K562 (cell line): ENCODE data around the gene TMEM69. TPM values are rescaled to one million over a fixed set of nuclear protein-coding genes. Genes with fewer than 3 reads are reported as not detected.

Source experiments
- ATF6 ChIP-seq: sonication (generic); formaldehyde crosslinking; IDR thresholded peaks from 2 replicates; pipeline ENCODE4 v1.4.0; 2020; ENCODE audit warnings: mild to moderate bottlenecking, missing genetic modification reagents
- BACH1 ChIP-seq: fragments of 200-800 bp; sonication (Bioruptor generic); IDR thresholded peaks from 2 replicates; pipeline ENCODE4 v1.6.1; 2016; ENCODE audit warnings: missing genetic modification characterization, missing compliant biosample characterization
- BRD4 ChIP-seq: fragments of 200-600 bp; sonication (generic); IDR thresholded peaks from 2 replicates; pipeline ENCODE4 v1.6.1; 2017; ENCODE audit warnings: inconsistent platforms
- ETV6 ChIP-seq, 3 experiments: fragments of 150-350 bp in 1 of 3; sonication (generic) in 1 of 3; formaldehyde crosslinking in 1 of 3; IDR thresholded peaks; 2 replicates each; pipeline versions ENCODE4 v1.6.1 to v1.8.0; 2014 to 2022; ENCODE audit warnings: borderline replicate concordance in 2 of 3, low read depth in 2 of 3, antibody characterized with exemption in 1 of 3, low read length in 1 of 3, mild to moderate bottlenecking in 1 of 3, missing genetic modification reagents in 1 of 3
- GTF2A2 ChIP-seq: IDR thresholded peaks from 2 replicates; pipeline ENCODE4 v1.6.1; 2016; ENCODE audit warnings: mild to moderate bottlenecking, missing genetic modification characterization, missing compliant biosample characterization
- LEF1 ChIP-seq: fragments of 450-650 bp; IDR thresholded peaks from 2 replicates; pipeline ENCODE4 v1.6.1; 2016; ENCODE audit warnings: mild to moderate bottlenecking
- NUFIP1 ChIP-seq: fragments of 450-650 bp; IDR thresholded peaks from 2 replicates; pipeline ENCODE4 v1.6.1; 2018; ENCODE audit not compliant: partially characterized antibody
- OTX1 ChIP-seq: fragments of 450-650 bp; formaldehyde crosslinking; IDR thresholded peaks from 2 replicates; pipeline ENCODE4 v1.4.0; 2022; ENCODE audit warnings: mild to moderate bottlenecking
- POLR3G ChIP-seq: IDR thresholded peaks from 2 replicates; pipeline ENCODE4 v1.6.1; 2011; ENCODE audit not compliant: insufficient read length, insufficient replicate concordance; ENCODE audit errors: extremely low read depth
- TAF1 ChIP-seq: IDR thresholded peaks from 2 replicates; pipeline ENCODE4 v1.6.1; 2011; ENCODE audit warnings: mild to moderate bottlenecking, low read length, moderate library complexity; ENCODE audit not compliant: insufficient read depth, control insufficient read depth, severe bottlenecking; ENCODE audit errors: extremely low read depth
- TAF15 ChIP-seq: fragments of 200-400 bp; formaldehyde crosslinking; IDR thresholded peaks from 2 replicates; pipeline ENCODE4 v1.6.1; 2017; ENCODE audit warnings: mild to moderate bottlenecking, low read depth, low read length, moderate library complexity
- ZBTB33 ChIP-seq: sonication (generic); formaldehyde crosslinking; IDR thresholded peaks from 2 replicates; pipeline ENCODE4 v1.8.1; 2023; ENCODE audit warnings: mild to moderate bottlenecking, missing genetic modification reagents
- ZNF121 ChIP-seq: sonication (generic); formaldehyde crosslinking; conservative IDR thresholded peaks from 2 replicates; pipeline ENCODE4 v1.8.0; 2022; ENCODE audit warnings: missing genetic modification reagents
- ZNF134 ChIP-seq: fragments of 250-450 bp; sonication (Bioruptor Pico); conservative IDR thresholded peaks from 2 replicates; pipeline ENCODE4 v1.4.0; 2020
- ZNF184 ChIP-seq: sonication (generic); formaldehyde crosslinking; IDR thresholded peaks from 2 replicates; pipeline ENCODE4 v1.5.0; 2020; ENCODE audit warnings: missing genetic modification reagents
- ZNF589 ChIP-seq: fragments of 200-800 bp; sonication (Bioruptor generic); IDR thresholded peaks from 2 replicates; pipeline ENCODE4 v1.6.1; 2016; ENCODE audit warnings: low read depth, missing genetic modification characterization, missing compliant biosample characterization
- ZNF830 ChIP-seq: fragments of 250-450 bp; sonication (Bioruptor Pico); IDR thresholded peaks from 2 replicates; pipeline ENCODE4 v1.5.0; 2021; ENCODE audit warnings: mild to moderate bottlenecking
- ZSCAN29 ChIP-seq: fragments of 450-650 bp; IDR thresholded peaks from 2 replicates; pipeline ENCODE4 v1.6.1; 2017
- ZSCAN32 ChIP-seq: fragments of 450-650 bp; formaldehyde crosslinking; IDR thresholded peaks from 2 replicates; pipeline ENCODE4 v1.4.0; 2020; ENCODE audit warnings: mild to moderate bottlenecking, moderate library complexity
- polyA plus RNA-seq, 8 experiments: library from polyadenylated mRNA; depleted of rRNA in 4 of 8; stranded (reverse) in 5 of 8; unstranded in 3 of 8; fragments of >200 nt; fragmentation: Nextera tagmentation in 2 of 8; fragmentation: Illumina TruSeq in 1 of 8; extraction: Ambion mirVana in 2 of 8; extraction: Trizol in 1 of 8; gene quantifications; 2 replicates each; pipeline versions ENCODE4 v1.2.1 to v1.2.3, GENCODE V29; 2011 to 2014; ENCODE audit warnings: inconsistent platforms in 1 of 8, missing spikeins in 1 of 8
- total RNA-seq, 7 experiments: library from RNA; depleted of rRNA in 6 of 7; stranded (reverse); fragments of >200 nt in 6 of 7; fragmentation: Illumina TruSeq in 2 of 7; extraction: Trizol in 2 of 7; gene quantifications; 2 replicates each; pipeline versions ENCODE4 v1.2.1 to v1.2.3, GENCODE V29; 2011 to 2021; ENCODE audit warnings: low replicate concordance in 1 of 7
- TF ChIP-seq, protein P1 (sequence below): fragments of 450-650 bp; IDR thresholded peaks from 2 replicates; pipeline ENCODE4 v1.6.1; 2016; ENCODE audit warnings: low read depth, mild to moderate bottlenecking, moderate library complexity
- TF ChIP-seq, protein P2 (sequence below): fragments of 250-450 bp; sonication (Bioruptor Pico); IDR thresholded peaks from 2 replicates; pipeline ENCODE4 v1.8.0; 2022; ENCODE audit warnings: moderate library complexity, mild to moderate bottlenecking, inconsistent platforms
- TF ChIP-seq, protein P3 (sequence below): fragments of 450-650 bp; formaldehyde crosslinking; IDR thresholded peaks from 2 replicates; pipeline ENCODE4 v1.4.0; 2020; ENCODE audit warnings: mild to moderate bottlenecking, moderate library complexity

Gene TMEM69
- total and polyA plus RNA-seq, 9 of the 15 experiments (the other 6 are each of a cell fraction or from before 2014, with no cell fraction given): 47.3 to 248 (median 103) TPM

DNA sequence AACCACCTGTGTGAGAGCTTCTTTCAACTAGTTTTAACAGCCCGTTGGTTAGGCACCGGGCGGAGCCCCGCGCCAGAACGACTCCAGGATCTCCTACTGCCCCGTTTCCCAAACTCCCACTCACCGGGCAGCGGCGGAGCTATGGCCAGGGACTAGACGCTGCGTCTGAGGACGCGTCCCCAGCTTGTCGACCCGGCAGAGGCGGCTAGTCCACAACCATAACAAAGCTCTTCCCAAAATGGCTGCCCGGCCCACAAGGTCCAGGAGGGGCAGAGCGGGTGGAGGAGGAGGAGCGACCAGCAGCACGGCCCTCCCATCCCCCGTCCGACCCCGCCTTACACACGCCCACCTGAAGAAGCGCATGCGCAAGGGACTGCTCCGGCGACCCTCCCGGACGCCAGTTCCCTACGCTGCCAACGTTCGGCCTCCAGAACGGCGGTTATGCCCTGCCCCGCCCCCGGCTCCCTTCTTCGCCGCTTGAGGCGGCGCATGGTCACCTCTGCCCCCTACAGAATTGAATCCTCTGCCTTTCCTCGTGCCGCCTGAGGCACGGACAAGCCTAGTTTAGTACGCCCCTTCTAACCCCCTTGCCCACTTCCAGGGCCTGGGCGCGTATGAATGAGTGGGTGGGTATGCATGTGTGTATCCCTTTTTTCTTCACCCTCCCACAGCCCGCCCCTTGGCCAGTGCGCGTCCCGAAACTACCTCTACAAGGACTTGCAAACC, 1.5 kb upstream of the TMEM69 start, which contains the start of gene GPBP1L1 (continued):
- TF ChIP-seq ZNF589 (CRISPR knock-in tag) (no peak), ZBTB33 (no peak; the same call in 1 of the 2 replicates), ZNF184 (CRISPR knock-in tag) (no peak), BACH1 (tag) (no peak), ZSCAN32 (CRISPR knock-in tag) (peak; percentile 66; the same call in 1 of the 2 replicates), ZSCAN29 (peak; percentile 60; the same call in 1 of the 2 replicates), OTX1 (peak; percentile 43; the same call in 1 of the 2 replicates), ZNF830 (CRISPR knock-in tag) (peak; percentile 37; the same call in 1 of the 2 replicates), POLR3G (no peak), NUFIP1 (no peak), GTF2A2 (tag) (no peak), ATF6 (CRISPR knock-in tag) (no peak; the same call in 1 of the 2 replicates), TAF15 (no peak), ETV6 (IDR thresholded peaks at IDR 0.05; ENCODE audit: borderline replicate concordance in 1 of 2, low read depth in 2 of 2, low read length in 1 of 2) (0 out of 4 replicates have a peak, but pooled peaks of 1 of the 2 experiments have one; percentile 42), ETV6 (CRISPR knock-in tag; IDR thresholded peaks at IDR 0.05; ENCODE audit: borderline replicate concordance) (peak; percentile 55; the same call in 1 of the 2 replicates), TAF1 (peak; percentile 86), LEF1 (no peak), ZNF121 (CRISPR knock-in tag) (no peak), ZNF134 (CRISPR knock-in tag) (no peak; the same call in 1 of the 2 replicates), BRD4 (peak; percentile 87)
- TF ChIP-seq, protein P1, sequence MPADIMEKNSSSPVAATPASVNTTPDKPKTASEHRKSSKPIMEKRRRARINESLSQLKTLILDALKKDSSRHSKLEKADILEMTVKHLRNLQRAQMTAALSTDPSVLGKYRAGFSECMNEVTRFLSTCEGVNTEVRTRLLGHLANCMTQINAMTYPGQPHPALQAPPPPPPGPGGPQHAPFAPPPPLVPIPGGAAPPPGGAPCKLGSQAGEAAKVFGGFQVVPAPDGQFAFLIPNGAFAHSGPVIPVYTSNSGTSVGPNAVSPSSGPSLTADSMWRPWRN: no peak
- TF ChIP-seq, protein P2, sequence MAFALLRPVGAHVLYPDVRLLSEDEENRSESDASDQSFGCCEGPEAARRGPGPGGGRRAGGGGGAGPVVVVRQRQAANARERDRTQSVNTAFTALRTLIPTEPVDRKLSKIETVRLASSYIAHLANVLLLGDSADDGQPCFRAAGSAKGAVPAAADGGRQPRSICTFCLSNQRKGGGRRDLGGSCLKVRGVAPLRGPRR (CRISPR knock-in tag): peak; percentile 81; the same call in 1 of the 2 replicates
- TF ChIP-seq, protein P3, sequence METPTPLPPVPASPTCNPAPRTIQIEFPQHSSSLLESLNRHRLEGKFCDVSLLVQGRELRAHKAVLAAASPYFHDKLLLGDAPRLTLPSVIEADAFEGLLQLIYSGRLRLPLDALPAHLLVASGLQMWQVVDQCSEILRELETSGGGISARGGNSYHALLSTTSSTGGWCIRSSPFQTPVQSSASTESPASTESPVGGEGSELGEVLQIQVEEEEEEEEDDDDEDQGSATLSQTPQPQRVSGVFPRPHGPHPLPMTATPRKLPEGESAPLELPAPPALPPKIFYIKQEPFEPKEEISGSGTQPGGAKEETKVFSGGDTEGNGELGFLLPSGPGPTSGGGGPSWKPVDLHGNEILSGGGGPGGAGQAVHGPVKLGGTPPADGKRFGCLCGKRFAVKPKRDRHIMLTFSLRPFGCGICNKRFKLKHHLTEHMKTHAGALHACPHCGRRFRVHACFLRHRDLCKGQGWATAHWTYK: peak; percentile 69
